Right renal cortex interstitium (tissue), 3 donors: ENCODE data around the gene ZBP1. TPM values are rescaled to one million over a fixed set of nuclear protein-coding genes. Genes with fewer than 3 reads are reported as not detected.

ENCODE experiments used
- DNase-seq, 3 donors: peaks; one replicate each; pipeline ENCODE4 v3.0.0-alpha.2; 2013; ENCODE audit warnings: low read depth in 3 of 3, low spot score in 2 of 3
- polyA plus RNA-seq, 3 donors: library from polyadenylated mRNA; unstranded; fragments of 120-200 nt; gene quantifications; one replicate each; pipeline ENCODE4 v1.2.1, GENCODE V29; 2013; ENCODE audit not compliant: insufficient read length in 3 of 3

ZBP1 gene
- polyA plus RNA-seq, 3 donors, result 0.06 to 0.21 TPM; not detected in 1

- no peak for DNase-seq
Observed at GRCh38 chr20:57588596-57588995, 31.6 kb downstream of the ZBP1 start.

GRCh38 chr20:57587989-57588377, 32.2 kb downstream of the ZBP1 start:
- DNase-seq, result no peak

GRCh38 chr20:57587278-57587988, 32.8 kb downstream of the ZBP1 start:
- no peak for DNase-seq

GRCh38 chr20:57586943-57587277, 33.3 kb downstream of the ZBP1 start:
- DNase-seq, result no peak

GRCh38 chr20:57586370-57586793, 33.8 kb downstream of the ZBP1 start:
- DNase-seq, result no peak

- DNase-seq, result no peak
Observed at GRCh38 chr20:57585466-57586213, 34.6 kb downstream of the ZBP1 start.

- DNase-seq, result no peak
Observed at GRCh38 chr20:57584768-57585461, 35.3 kb downstream of the ZBP1 start.

GRCh38 chr20:57583289-57584257, 36.7 kb downstream of the ZBP1 start:
- DNase-seq, result no peak

- peak in 1 of 3 donors; percentile 63 for DNase-seq
Observed at GRCh38 chr20:57582432-57583288, 37.6 kb downstream of the ZBP1 start.

GRCh38 chr20:57582029-57582378, 38.2 kb downstream of the ZBP1 start:
- no peak for DNase-seq

GRCh38 chr20:57581202-57582028, 38.8 kb downstream of the ZBP1 start:
- DNase-seq, result no peak

- DNase-seq, result no peak
Observed at GRCh38 chr20:57580478-57581201, 39.6 kb downstream of the ZBP1 start.

GRCh38 chr20:57579898-57580447, 40.3 kb downstream of the ZBP1 start:
- no peak for DNase-seq

- no peak for DNase-seq
Observed at GRCh38 chr20:57579331-57579897, 40.8 kb downstream of the ZBP1 start.

- no peak for DNase-seq
Observed at GRCh38 chr20:57578476-57579165, 41.6 kb downstream of the ZBP1 start.

- DNase-seq, result no peak
Observed at GRCh38 chr20:57577679-57578475, 42.3 kb downstream of the ZBP1 start.
